T-helper 1 cell treated with Interleukin-12 subunit alpha and Interleukin-12 subunit beta and Interleukin-4 antibody, amounts not matched to agents 30 μg/mL and 1 μg/mL, for 36 hours (primary cell): ENCODE measurements around the gene NPBWR2.
A peak's percentile ranks its signal among the peaks of the same experiment; 100 is the strongest.

Experiments
- H3K27ac Mint-ChIP-seq: one replicate; pipeline ENCODE4 v1.8.0; 2021; ENCODE audit warnings: mild to moderate bottlenecking, mixed read lengths
- H3K27me3 Mint-ChIP-seq: one replicate; pipeline ENCODE4 v1.8.0; 2021; ENCODE audit warnings: low read depth, mixed read lengths
- H3K36me3 Mint-ChIP-seq: one replicate; pipeline ENCODE4 v1.8.0; 2021; ENCODE audit warnings: low read depth, mixed read lengths
- H3K4me1 Mint-ChIP-seq: one replicate; pipeline ENCODE4 v1.8.0; 2021; ENCODE audit warnings: low read depth, mixed read lengths
- H3K4me3 Mint-ChIP-seq: one replicate; pipeline ENCODE4 v1.8.0; 2021; ENCODE audit warnings: mild to moderate bottlenecking, moderate library complexity, mixed read lengths
- H3K9me3 Mint-ChIP-seq: one replicate; pipeline ENCODE4 v1.8.0; 2021; ENCODE audit warnings: mixed read lengths

The NPBWR2 gene

DNA sequence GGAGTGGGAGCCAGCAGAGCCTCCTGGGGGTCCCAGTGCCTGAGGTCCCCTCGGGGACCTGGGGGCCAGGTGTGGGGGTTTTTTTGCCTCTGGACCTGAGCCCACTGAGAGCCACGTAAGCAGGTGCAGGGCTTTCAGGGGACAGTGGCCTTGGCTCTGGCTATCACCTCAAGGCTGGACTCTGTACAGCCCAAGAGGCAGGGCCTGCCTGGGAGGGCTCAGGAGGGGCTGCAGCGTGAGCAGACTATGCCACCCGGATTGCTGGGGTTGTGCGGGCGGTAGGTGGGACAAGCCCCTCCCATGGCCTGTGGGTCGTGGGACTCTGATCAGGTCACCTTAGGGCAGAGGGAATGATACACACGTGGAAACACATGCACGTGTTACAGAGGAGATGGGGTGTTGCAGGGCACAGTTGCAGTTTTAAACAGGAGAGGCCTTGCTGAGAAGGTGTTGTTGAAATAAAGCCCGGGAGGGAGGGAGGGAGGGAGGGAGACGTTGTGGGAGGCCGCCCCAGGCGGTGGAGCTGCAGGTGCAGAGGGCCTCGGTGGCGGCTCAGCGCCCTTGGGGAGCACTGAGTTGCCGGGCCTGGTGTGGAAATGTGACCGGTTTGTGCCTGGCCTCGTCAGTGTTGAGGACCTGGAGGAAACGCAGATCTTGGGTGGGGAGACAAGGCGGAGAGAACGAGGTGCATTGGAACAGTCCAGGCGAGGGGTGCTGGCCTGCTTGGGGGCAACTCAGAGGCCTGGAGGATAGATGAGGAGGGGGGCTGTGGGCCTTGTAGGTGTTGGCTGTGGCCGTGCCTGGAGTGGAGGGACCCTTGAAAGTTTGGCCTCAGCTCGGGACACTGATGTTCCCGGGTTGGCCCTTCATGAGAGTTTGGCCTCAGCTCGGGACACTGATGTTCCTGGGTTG is 42.0 kb downstream of the NPBWR2 start:
- Mint-ChIP-seq H3K4me1 (peaks cover 46% of the 10 kb centered on the region), H3K36me3 (peaks cover 1% of the 10 kb centered on the region), H3K9me3 (no peaks in the 10 kb centered on the region), H3K27me3 (no peaks in the 10 kb centered on the region), H3K27ac (peak overlapping the region; percentile 96), H3K4me3 (peak overlapping the region; percentile 74)

DNA sequence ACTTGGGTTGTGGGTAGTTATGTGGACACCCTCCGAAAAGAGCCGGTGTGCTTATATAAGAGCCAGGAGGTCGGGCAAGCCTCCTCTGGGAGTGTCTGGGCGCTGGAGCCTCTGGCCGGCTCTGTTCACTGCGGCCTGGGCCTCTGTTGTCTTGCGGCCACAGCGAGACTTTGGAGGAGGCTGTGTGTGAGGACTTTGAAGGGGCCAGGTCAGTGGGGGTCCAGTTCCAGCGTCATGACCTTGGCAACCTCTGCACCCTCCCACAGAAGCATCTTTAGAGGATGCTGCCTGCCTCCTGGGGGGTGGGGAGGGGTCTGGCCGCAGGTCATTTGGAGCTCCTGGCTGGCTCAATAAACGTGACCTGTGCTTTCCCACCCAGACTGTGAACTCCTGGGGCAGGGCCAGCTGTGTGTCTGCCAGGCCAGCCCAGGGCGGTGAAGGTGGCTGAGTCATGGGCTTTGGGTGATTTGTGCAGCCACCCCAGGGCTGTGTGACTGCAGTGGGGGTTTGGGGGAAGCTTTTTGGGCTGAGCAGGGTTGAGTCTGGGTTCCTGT is 43.1 kb downstream of the NPBWR2 start:
- Mint-ChIP-seq H3K4me1 (peaks cover 47% of the 10 kb centered on the region), H3K9me3 (no peaks in the 10 kb centered on the region), H3K36me3 (peaks cover 1% of the 10 kb centered on the region), H3K27me3 (no peaks in the 10 kb centered on the region), H3K27ac (peak overlapping the region; percentile 81), H3K4me3 (peak overlapping the region; percentile 85)

DNA sequence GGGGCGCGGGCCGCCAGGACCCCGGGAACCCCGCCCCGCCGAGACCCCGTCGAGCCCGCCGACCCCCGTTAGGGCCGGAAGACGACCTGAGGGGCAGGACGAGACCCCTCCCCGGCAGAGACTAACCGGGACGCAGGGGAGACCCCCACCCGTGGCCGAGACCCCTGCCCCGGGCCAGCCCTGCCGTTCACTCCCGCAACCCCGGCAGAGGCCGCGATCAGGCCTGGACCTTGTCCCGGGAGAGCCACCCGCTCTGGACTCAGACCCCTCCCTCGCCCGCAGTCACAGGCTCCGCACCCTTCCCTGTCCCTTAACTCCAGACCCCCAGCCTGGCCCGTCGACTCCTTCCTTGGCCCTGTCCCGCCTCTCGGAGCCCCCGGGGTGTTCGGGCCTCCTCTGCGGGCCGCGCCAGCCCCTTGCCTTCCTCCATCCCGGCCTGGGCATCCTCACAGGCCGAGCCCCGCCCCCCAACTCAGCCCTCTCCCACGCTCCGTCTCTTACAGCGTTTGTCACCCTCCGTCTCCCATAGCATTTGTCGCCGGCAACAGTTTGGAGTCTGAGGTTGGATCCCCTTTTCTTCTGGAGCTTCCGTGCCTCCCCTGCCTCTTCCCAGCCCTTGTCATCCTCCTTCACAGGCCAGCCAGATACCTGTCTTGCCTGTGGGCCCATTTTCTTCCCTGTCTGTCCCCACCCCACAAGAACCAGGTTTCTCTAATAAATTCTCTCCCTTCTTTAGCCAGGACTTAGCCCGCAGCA is 43.8 kb downstream of the NPBWR2 start:
- H3K27me3 Mint-ChIP-seq = no peaks in the 10 kb centered on the region
- peaks cover 47% of the 10 kb centered on the region for H3K4me1 Mint-ChIP-seq
- peaks cover 1% of the 10 kb centered on the region for H3K36me3 Mint-ChIP-seq
- no peaks in the 10 kb centered on the region for H3K9me3 Mint-ChIP-seq
- H3K27ac Mint-ChIP-seq = peak overlapping the region; percentile 81
- H3K4me3 Mint-ChIP-seq = peak overlapping the region; percentile 85

DNA sequence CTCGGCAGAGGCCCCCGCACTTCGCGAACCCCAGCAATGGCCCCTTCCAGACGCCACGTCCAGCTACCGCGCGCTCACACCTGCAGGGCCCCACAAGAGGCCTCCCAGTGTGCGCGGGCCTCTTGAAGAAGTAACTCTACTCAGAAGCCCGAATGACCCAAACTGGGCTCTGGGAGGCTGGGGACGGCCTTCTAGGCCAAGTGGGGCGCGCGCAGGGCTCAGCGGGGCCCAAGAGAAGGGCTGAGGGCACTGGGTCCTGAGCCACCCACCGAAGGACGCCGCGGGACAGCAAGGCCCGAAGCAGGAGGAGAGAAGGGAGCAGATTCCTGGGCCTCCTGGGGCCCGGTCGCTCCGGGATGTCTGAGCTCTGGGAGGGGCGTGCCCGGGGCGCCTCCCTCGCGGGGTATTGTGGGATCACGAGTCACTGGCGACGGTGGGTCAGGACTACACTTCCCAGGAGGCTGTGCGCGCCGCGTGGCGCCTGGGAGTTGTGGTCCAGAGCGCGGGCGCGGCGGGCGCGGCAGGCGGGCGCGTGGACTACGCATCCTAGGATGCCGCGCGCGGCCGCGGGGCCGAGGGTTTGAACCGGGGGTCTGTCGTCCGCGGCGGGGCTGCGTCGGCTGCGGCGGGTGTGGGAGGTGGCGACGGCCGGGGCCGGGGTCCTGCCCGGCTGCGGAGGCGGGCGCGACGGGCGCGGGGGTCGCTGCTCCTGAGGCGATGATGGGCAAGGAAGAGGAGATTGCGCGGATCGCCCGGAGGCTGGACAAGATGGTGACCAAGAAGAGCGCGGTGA is 44.6 kb downstream of the NPBWR2 start, which contains the start of gene TCEA2:
Gene TCEA2, plus strand, starts transcription at position 603 of the 793 bp plus-strand sequence. Its CDS starts 115 bp downstream, at position 718.
- H3K27ac Mint-ChIP-seq = peak within 1 kb of the TSS; percentile 81
- H3K27me3 Mint-ChIP-seq = no peaks in the 10 kb centered on the region
- peaks cover 1% of the 10 kb centered on the region for H3K36me3 Mint-ChIP-seq
- peaks cover 48% of the 10 kb centered on the region for H3K4me1 Mint-ChIP-seq
- H3K4me3 Mint-ChIP-seq = peak within 1 kb of the TSS; percentile 85
- no peaks in the 10 kb centered on the region for H3K9me3 Mint-ChIP-seq

DNA sequence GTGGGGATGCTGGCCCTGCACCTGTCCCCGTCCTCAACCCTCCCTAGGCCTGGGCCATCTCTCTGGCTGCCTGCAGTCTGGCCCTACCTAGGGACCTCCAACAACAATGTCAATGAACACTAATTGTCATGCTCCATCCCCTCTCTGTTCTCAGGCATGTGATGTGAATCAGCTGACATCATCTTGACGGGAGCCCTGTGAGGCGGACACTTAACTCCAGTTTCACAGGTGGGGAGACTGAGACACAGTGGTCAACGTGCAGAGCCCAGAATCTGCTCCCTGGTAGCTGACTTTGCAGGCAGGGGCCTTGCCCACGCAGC is 45.1 kb downstream of the NPBWR2 start:
- H3K4me1 Mint-ChIP-seq = peaks cover 46% of the 10 kb centered on the region
- H3K27ac Mint-ChIP-seq = no peak overlapping the region
- H3K9me3 Mint-ChIP-seq = no peaks in the 10 kb centered on the region
- H3K36me3 Mint-ChIP-seq = peaks cover 1% of the 10 kb centered on the region
- no peaks in the 10 kb centered on the region for H3K27me3 Mint-ChIP-seq
- no peak overlapping the region for H3K4me3 Mint-ChIP-seq

DNA sequence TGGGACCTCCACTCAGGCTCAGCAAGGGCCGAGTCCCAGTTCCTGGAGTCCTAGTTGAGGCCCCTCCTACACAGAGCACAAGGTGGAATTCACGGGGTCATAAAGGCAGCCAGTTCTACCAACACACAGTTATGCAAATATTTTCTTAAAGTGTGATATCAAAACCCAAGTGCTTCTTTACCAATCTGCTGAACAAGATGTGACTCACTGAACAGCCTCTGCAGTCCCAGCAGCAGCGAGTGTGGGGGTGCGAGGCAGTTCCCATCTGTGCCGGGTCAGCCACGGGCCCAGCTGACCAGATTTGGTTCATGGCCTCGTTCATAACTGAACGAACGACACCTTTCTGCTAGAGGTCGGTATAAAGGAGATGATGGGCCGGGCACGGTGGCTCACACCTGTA is 48.8 kb downstream of the NPBWR2 start:
- no peak overlapping the region for H3K27ac Mint-ChIP-seq
- peaks cover 23% of the 10 kb centered on the region for H3K4me1 Mint-ChIP-seq
- peak overlapping the region; percentile 50 for H3K4me3 Mint-ChIP-seq

DNA sequence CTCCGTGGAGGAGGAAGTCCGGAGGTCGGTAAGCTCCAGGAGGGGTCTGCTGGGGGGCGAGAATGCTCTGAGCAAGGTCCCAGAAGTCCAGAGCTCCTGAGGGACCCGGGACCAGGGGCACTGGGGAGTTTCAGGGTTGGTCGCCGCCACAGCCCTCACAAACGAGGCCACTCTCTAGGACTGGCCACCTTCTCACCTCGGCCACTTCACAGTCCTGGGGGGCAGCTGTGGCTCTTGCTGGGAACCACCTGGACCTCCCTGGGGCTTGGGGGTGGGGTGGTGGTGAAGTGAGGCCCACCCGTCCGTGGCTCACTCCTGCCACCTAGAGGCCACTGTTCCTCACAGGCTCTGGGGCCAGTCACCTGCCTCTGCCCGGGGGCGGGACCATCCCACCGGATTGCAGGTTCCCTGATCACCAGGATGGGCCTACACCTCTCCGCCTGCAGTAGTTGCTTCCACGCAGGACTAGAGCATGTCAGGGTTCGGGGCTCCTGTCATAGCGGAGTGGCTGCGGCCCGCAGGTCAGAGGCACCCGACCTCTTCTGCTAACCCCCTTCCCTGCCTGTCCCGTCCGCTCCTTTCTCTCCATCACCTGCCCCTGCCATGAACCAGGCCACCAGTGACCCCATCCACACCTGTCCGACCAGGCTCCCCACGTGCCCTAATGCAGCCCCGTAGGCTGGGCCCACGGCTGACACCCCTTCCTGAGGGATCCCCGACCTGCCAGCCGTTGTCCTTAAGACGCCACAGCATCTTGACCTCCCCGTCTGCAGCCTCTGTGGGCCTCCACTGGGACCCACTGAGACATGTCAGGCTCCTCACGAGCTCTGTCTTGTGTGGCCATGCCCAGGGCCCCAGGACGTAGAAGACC is 49.5 kb downstream of the NPBWR2 start:
- Mint-ChIP-seq H3K27me3 (no peaks in the 10 kb centered on the region), H3K4me1 (peaks cover 23% of the 10 kb centered on the region), H3K4me3 (peak overlapping the region; percentile 70), H3K27ac (peak overlapping the region; percentile 79), H3K36me3 (no peaks in the 10 kb centered on the region), H3K9me3 (no peaks in the 10 kb centered on the region)

More for the DNA sequence above, 48.8 kb downstream of the NPBWR2 start:
- no peaks in the 10 kb centered on the region for H3K36me3 Mint-ChIP-seq
- no peaks in the 10 kb centered on the region for H3K27me3 Mint-ChIP-seq
- no peaks in the 10 kb centered on the region for H3K9me3 Mint-ChIP-seq

DNA sequence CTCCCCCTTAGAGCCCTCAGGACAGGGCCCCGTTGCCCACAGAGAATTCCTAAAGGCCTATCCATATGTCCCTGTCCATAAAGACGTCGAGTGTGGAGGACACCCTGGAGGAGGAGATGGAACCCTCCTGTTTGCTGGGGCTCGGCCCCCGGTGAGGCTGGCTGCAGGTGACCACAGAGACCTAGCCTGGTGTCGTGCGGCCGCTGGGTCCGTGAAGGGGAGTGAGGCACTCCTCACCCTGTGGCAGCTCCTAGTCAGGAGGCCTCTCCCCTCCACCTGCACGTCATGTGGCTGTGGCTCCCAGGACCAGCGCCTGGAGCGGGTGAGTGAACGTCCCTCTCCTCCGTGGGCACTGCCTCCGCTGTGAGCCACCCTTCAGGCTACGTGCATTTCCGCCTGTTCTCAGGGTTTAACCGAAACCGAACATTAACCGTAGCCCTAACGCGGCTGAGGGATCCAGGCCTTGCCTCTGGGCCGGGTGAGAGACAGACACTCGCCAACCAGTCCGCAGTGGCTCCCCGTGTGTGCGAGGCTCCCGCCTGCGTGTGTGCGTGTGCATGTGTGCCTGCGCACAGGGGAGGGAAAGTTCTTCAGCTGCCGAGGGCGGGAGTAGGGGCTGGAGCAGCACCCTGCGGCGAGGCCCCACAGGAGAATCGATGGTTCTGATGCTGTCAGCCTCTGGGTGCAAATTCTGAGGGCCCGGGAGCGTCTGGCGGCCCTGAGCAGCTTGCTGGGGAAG is 50.3 kb downstream of the NPBWR2 start:
- peak overlapping the region; percentile 70 for H3K4me3 Mint-ChIP-seq
- H3K9me3 Mint-ChIP-seq = no peaks in the 10 kb centered on the region
- no peaks in the 10 kb centered on the region for H3K27me3 Mint-ChIP-seq
- H3K4me1 Mint-ChIP-seq = peaks cover 20% of the 10 kb centered on the region
- peak overlapping the region; percentile 79 for H3K27ac Mint-ChIP-seq
- no peaks in the 10 kb centered on the region for H3K36me3 Mint-ChIP-seq

DNA sequence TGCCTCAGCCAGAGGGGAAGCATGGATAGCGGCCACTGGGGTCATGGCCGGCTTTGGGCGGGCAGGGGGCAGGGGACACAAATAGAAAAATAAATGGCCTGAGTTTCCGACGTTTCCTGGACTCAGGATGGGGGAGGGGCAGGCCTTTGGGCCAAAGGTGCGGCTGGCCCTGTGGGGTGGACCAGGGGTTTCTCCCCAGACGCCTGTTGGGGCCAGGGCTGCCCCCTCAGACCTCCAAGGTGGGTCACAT is 50.8 kb downstream of the NPBWR2 start:
- no peaks in the 10 kb centered on the region for H3K9me3 Mint-ChIP-seq
- peaks cover 20% of the 10 kb centered on the region for H3K4me1 Mint-ChIP-seq
- no peak overlapping the region for H3K27ac Mint-ChIP-seq
- H3K36me3 Mint-ChIP-seq = no peaks in the 10 kb centered on the region
- peaks cover 5% of the 10 kb centered on the region for H3K27me3 Mint-ChIP-seq
- H3K4me3 Mint-ChIP-seq = no peak overlapping the region

DNA sequence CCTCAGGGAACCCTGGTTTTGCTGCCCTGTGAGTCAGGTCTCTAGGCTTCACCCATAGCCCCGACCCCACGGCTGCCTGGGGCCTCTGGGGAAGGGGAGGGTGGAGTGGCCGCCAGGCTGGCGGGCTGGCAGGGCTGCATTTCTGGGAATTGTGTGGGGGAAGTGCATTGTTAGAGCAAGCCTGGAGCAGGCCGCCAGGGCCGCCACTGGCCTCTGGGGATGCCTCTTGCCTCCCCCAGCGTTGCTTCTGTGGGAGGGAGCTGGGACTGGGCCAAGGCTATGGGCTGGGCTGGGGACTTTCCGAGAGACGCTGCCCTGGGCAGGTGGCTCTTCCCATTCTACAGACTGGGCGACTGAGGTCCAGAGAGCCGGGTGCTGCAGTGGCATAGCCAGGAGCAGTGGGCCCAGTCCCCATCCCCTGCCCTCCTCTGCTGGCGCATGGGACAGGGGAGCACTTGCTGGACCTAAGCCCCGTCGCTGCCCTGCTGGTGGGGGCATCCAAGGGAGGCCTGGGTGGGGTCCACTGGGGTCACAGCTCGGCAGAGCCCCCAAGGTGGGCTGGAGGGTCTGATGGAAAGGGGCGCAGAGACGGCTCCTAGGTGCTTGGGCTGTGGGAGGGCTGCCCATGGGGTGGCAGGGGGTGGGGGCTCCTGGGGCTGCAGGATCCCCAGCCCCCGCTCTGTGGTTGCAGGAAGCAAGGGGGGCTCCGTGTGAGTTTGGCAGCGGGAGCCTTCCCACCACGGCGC is 51.3 kb downstream of the NPBWR2 start:
- Mint-ChIP-seq H3K36me3 (no peaks in the 10 kb centered on the region), H3K27me3 (peaks cover 6% of the 10 kb centered on the region), H3K27ac (no peak overlapping the region), H3K4me3 (no peak overlapping the region), H3K9me3 (no peaks in the 10 kb centered on the region), H3K4me1 (peaks cover 20% of the 10 kb centered on the region)

DNA sequence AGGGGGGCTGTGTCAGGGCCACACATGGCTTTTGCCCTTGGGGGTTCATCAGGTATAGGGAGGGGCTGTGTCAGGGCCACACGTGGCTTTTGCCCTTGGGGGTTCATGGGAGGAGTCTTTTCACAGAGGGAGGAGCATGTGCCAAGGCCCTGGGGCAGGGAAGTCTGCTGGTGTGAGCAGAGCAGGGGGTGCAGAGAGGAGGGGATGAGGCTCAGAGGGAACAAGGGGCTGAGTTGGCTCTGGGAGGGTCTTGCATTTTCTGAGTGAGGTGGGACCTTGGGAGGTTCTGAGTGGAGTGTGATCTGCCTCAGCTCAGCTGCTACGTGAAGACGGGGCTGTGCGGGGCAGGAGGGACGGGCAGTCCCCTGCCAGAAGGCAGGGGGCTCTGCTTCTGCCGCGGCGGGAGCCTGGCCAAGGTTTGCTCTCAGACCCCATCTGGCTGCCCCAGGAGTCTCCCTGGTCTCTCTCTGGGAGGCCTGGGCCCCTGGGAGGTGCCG is 51.9 kb downstream of the NPBWR2 start:
- no peaks in the 10 kb centered on the region for H3K36me3 Mint-ChIP-seq
- no peak overlapping the region for H3K4me3 Mint-ChIP-seq
- no peak overlapping the region for H3K27ac Mint-ChIP-seq
- peaks cover 20% of the 10 kb centered on the region for H3K4me1 Mint-ChIP-seq
- peaks cover 12% of the 10 kb centered on the region for H3K27me3 Mint-ChIP-seq
- no peaks in the 10 kb centered on the region for H3K9me3 Mint-ChIP-seq

DNA sequence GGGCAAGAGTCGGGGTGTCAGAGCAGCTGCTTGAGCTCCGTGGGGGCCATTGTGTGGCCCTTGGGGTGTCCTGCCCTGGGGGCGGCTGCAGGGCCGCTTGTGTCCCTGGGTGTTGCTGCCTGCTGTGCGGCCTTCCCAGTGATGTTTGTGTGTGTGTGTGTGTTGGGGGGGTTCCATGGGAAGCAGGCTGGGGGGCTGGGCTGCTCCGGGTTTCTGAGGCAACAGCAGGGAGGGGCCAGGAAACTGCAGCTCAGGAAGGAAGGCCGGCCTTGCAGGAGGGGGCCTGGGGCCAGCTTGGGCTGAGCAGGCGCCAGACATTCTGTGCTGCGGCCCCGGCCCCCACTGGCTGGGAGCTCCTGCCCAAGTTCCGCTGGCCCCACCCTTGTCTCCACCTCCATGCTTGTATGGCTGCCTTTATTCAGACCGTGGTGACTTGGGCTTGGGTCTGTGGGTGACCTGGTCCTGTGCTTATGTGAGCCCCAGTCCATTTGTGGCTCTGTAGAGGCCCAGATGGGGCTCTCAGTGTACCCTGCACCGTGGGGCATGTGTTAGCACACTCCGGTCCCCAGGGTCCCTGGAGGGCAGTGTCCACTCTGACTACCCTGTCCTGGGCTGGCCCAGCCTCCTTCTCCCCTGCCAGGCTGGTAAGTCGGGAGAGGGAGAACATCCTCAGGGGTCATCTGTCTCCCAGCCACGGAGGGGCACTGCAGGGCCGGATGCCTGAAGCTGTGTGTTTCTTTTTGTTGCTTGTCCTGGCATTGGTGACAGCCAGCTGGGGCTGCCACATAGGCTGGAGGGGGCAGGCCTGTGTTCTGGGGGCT is 53.3 kb downstream of the NPBWR2 start:
- Mint-ChIP-seq H3K4me1 (peaks cover 18% of the 10 kb centered on the region), H3K4me3 (no peak overlapping the region), H3K27me3 (peaks cover 18% of the 10 kb centered on the region), H3K9me3 (no peaks in the 10 kb centered on the region), H3K36me3 (no peaks in the 10 kb centered on the region), H3K27ac (peak overlapping the region; percentile 23)
